WTC11 (cell line): ENCODE data around the gene RBM19. TPM values are rescaled to one million over a fixed set of nuclear protein-coding genes. Genes with fewer than 3 reads are reported as not detected.

Source experiments
- ATAC-seq: fragments of 200-7000 bp; cut with Tn5 transposase; 2 replicates; pipeline ENCODE4 v1.10.0; 2021; ENCODE audit warnings: mild to moderate bottlenecking, moderate library complexity
- CTCF ChIA-PET: fragments of 300-600 bp; sonication (Branson Sonifier 250); formaldehyde crosslinking; loops from one replicate; lab custom pipeline; 2021; ENCODE audit warnings: antibody characterized with exemption; lab: Charles Lee
- POLR2A ChIA-PET: fragments of 350-600 bp; sonication (Branson Sonifier 250); formaldehyde crosslinking; loops from one replicate; lab custom pipeline; 2021; ENCODE audit warnings: antibody characterized with exemption; lab: Charles Lee
- DNase-seq: peaks from one replicate; pipeline ENCODE4 v3.0.0; 2021; ENCODE audit warnings: low spot score
- H3K27ac Mint-ChIP-seq: 2 replicates; pipeline ENCODE4 v1.8.0; 2021; ENCODE audit warnings: mixed read lengths
- H3K27me3 Mint-ChIP-seq: 2 replicates; pipeline ENCODE4 v1.8.0; 2021; ENCODE audit warnings: low read depth, mild to moderate bottlenecking, moderate library complexity, mixed read lengths
- H3K36me3 Mint-ChIP-seq: 2 replicates; pipeline ENCODE4 v1.8.0; 2021; ENCODE audit warnings: mixed read lengths
- H3K4me1 Mint-ChIP-seq: 2 replicates; pipeline ENCODE4 v1.8.0; 2022; ENCODE audit warnings: mixed read lengths
- H3K4me3 Mint-ChIP-seq: 2 replicates; pipeline ENCODE4 v1.8.0; 2021; ENCODE audit warnings: mild to moderate bottlenecking, moderate library complexity, mixed read lengths
- H3K9me3 Mint-ChIP-seq: 2 replicates; pipeline ENCODE4 v1.8.0; 2021; ENCODE audit warnings: mixed read lengths
- EMX1 ChIP-seq: fragments of 250-450 bp; sonication (Bioruptor Pico); IDR thresholded peaks from 2 replicates; pipeline ENCODE4 v1.8.0; 2021; ENCODE audit warnings: mild to moderate bottlenecking
- ETV6 ChIP-seq: sonication (generic); formaldehyde crosslinking; IDR thresholded peaks from 2 replicates; pipeline ENCODE4 v1.8.1; 2022; ENCODE audit warnings: mild to moderate bottlenecking, missing genetic modification reagents
- FOXJ3 ChIP-seq: sonication (generic); formaldehyde crosslinking; IDR thresholded peaks from 2 replicates; pipeline ENCODE4 v1.9.0; 2021; ENCODE audit warnings: missing genetic modification reagents, mild to moderate bottlenecking, borderline replicate concordance
- IRF2 ChIP-seq: sonication (generic); formaldehyde crosslinking; IDR thresholded peaks from 2 replicates; pipeline ENCODE4 v1.8.0; 2022; ENCODE audit warnings: low read depth, missing genetic modification reagents, borderline replicate concordance
- NR3C1 ChIP-seq: sonication (generic); formaldehyde crosslinking; conservative IDR thresholded peaks from 2 replicates; pipeline ENCODE4 v1.8.1; 2023; ENCODE audit warnings: low read depth, mild to moderate bottlenecking, missing genetic modification reagents
- PRRX2 ChIP-seq: fragments of 250-450 bp; sonication (Bioruptor Pico); IDR thresholded peaks from 2 replicates; pipeline ENCODE4 v1.8.0; 2021; ENCODE audit warnings: mild to moderate bottlenecking
- RELA ChIP-seq: sonication (generic); formaldehyde crosslinking; IDR thresholded peaks from 2 replicates; pipeline ENCODE4 v1.8.1; 2022; ENCODE audit warnings: missing genetic modification reagents, mild to moderate bottlenecking, borderline replicate concordance
- SP1 ChIP-seq: sonication (generic); formaldehyde crosslinking; conservative IDR thresholded peaks from 2 replicates; pipeline ENCODE4 v1.8.1; 2022; ENCODE audit warnings: missing genetic modification reagents
- ZNF219 ChIP-seq: sonication (generic); formaldehyde crosslinking; IDR thresholded peaks from 2 replicates; pipeline ENCODE4 v1.8.0; 2023; ENCODE audit warnings: missing genetic modification reagents, mild to moderate bottlenecking, borderline replicate concordance
- ZNF263 ChIP-seq: sonication (generic); formaldehyde crosslinking; IDR thresholded peaks from 2 replicates; pipeline ENCODE4 v1.8.1; 2022; ENCODE audit warnings: low read depth, mild to moderate bottlenecking, moderate library complexity, missing genetic modification reagents
- total RNA-seq: library from RNA; stranded (reverse); gene quantifications from 3 replicates; pipeline ENCODE4 v1.2.3, GENCODE V29; 2021
- TF ChIP-seq, protein P1 (sequence below): sonication (generic); formaldehyde crosslinking; IDR thresholded peaks from 2 replicates; pipeline ENCODE4 v1.8.0; 2022; ENCODE audit warnings: mild to moderate bottlenecking, missing genetic modification reagents
- TF ChIP-seq, protein P2 (sequence below): sonication (generic); formaldehyde crosslinking; IDR thresholded peaks from 2 replicates; pipeline ENCODE4 v1.8.0; 2023; ENCODE audit warnings: missing genetic modification reagents, mild to moderate bottlenecking, borderline replicate concordance
- TF ChIP-seq, protein P3 (sequence below): sonication (generic); formaldehyde crosslinking; IDR thresholded peaks from 2 replicates; pipeline ENCODE4 v1.8.1; 2023; ENCODE audit warnings: mild to moderate bottlenecking, missing genetic modification reagents
- TF ChIP-seq, protein P4 (sequence below): fragments of 250-450 bp; sonication (Bioruptor Pico); IDR thresholded peaks from 2 replicates; pipeline ENCODE4 v1.9.0; 2021; ENCODE audit warnings: mild to moderate bottlenecking
- TF ChIP-seq, protein P5 (sequence below): sonication (generic); formaldehyde crosslinking; IDR thresholded peaks from 2 replicates; pipeline ENCODE4 v1.8.1; 2023; ENCODE audit warnings: mild to moderate bottlenecking, missing genetic modification reagents, moderate library complexity
- TF ChIP-seq, protein P6 (sequence below): sonication (generic); formaldehyde crosslinking; IDR thresholded peaks from 2 replicates; pipeline ENCODE4 v1.8.1; 2022; ENCODE audit warnings: missing genetic modification reagents, borderline replicate concordance
- TF ChIP-seq, protein P7 (sequence below): sonication (generic); formaldehyde crosslinking; IDR thresholded peaks from 2 replicates; pipeline ENCODE4 v1.8.1; 2023; ENCODE audit warnings: mild to moderate bottlenecking, missing genetic modification reagents
- TF ChIP-seq, protein P8 (sequence below): fragments of 250-450 bp; sonication (Bioruptor Pico); IDR thresholded peaks from 2 replicates; pipeline ENCODE4 v2.1.2; 2022; ENCODE audit warnings: mild to moderate bottlenecking, moderate library complexity
- TF ChIP-seq, protein P9 (sequence below): fragments of 250-450 bp; sonication (Bioruptor Pico); IDR thresholded peaks from 2 replicates; pipeline ENCODE4 v1.9.0; 2021; ENCODE audit warnings: moderate library complexity, mild to moderate bottlenecking, inconsistent platforms, borderline replicate concordance
- TF ChIP-seq, protein P10 (sequence below): sonication (generic); formaldehyde crosslinking; IDR thresholded peaks from 2 replicates; pipeline ENCODE4 v1.8.0; 2022; ENCODE audit warnings: mild to moderate bottlenecking, missing genetic modification reagents

RBM19 gene
- total RNA-seq, 1 experiment from 2014 or later = 60.1 TPM

DNA sequence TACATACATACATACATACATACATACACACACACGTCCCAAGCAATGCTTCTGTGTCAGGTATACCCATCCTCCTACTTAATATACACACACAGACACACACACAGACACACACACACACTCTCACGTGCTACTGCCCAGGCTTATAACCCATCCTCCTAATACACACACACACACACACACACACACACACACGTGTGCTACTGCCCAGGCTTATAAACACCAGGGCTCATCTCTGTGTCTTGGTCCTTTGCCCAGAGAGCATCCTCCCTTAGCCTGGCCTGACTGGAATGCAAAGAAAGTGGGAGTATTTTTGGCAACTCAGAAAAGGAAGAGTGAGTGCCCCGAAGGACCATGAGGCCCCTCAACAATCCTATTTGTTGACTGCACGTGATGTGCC is 129.0 kb downstream of the RBM19 start (continued):
- TF ChIP-seq, protein P1, sequence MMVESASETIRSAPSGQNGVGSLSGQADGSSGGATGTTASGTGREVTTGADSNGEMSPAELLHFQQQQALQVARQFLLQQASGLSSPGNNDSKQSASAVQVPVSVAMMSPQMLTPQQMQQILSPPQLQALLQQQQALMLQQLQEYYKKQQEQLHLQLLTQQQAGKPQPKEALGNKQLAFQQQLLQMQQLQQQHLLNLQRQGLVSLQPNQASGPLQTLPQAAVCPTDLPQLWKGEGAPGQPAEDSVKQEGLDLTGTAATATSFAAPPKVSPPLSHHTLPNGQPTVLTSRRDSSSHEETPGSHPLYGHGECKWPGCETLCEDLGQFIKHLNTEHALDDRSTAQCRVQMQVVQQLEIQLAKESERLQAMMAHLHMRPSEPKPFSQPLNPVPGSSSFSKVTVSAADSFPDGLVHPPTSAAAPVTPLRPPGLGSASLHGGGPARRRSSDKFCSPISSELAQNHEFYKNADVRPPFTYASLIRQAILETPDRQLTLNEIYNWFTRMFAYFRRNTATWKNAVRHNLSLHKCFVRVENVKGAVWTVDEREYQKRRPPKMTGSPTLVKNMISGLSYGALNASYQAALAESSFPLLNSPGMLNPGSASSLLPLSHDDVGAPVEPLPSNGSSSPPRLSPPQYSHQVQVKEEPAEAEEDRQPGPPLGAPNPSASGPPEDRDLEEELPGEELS (CRISPR knock-in tag) = no peak
- TF ChIP-seq ZNF219 (CRISPR knock-in tag) = no peak
- no peak for TF ChIP-seq SP1
- TF ChIP-seq FOXJ3 (CRISPR knock-in tag) = no peak
- TF ChIP-seq, protein P2, sequence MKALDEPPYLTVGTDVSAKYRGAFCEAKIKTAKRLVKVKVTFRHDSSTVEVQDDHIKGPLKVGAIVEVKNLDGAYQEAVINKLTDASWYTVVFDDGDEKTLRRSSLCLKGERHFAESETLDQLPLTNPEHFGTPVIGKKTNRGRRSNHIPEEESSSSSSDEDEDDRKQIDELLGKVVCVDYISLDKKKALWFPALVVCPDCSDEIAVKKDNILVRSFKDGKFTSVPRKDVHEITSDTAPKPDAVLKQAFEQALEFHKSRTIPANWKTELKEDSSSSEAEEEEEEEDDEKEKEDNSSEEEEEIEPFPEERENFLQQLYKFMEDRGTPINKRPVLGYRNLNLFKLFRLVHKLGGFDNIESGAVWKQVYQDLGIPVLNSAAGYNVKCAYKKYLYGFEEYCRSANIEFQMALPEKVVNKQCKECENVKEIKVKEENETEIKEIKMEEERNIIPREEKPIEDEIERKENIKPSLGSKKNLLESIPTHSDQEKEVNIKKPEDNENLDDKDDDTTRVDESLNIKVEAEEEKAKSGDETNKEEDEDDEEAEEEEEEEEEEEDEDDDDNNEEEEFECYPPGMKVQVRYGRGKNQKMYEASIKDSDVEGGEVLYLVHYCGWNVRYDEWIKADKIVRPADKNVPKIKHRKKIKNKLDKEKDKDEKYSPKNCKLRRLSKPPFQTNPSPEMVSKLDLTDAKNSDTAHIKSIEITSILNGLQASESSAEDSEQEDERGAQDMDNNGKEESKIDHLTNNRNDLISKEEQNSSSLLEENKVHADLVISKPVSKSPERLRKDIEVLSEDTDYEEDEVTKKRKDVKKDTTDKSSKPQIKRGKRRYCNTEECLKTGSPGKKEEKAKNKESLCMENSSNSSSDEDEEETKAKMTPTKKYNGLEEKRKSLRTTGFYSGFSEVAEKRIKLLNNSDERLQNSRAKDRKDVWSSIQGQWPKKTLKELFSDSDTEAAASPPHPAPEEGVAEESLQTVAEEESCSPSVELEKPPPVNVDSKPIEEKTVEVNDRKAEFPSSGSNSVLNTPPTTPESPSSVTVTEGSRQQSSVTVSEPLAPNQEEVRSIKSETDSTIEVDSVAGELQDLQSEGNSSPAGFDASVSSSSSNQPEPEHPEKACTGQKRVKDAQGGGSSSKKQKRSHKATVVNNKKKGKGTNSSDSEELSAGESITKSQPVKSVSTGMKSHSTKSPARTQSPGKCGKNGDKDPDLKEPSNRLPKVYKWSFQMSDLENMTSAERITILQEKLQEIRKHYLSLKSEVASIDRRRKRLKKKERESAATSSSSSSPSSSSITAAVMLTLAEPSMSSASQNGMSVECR (CRISPR knock-in tag) = no peak
- TF ChIP-seq, protein P3, sequence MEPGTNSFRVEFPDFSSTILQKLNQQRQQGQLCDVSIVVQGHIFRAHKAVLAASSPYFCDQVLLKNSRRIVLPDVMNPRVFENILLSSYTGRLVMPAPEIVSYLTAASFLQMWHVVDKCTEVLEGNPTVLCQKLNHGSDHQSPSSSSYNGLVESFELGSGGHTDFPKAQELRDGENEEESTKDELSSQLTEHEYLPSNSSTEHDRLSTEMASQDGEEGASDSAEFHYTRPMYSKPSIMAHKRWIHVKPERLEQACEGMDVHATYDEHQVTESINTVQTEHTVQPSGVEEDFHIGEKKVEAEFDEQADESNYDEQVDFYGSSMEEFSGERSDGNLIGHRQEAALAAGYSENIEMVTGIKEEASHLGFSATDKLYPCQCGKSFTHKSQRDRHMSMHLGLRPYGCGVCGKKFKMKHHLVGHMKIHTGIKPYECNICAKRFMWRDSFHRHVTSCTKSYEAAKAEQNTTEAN = no peak
- TF ChIP-seq ZNF263 (CRISPR knock-in tag) = no peak
- TF ChIP-seq, protein P4, sequence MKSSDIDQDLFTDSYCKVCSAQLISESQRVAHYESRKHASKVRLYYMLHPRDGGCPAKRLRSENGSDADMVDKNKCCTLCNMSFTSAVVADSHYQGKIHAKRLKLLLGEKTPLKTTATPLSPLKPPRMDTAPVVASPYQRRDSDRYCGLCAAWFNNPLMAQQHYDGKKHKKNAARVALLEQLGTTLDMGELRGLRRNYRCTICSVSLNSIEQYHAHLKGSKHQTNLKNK (CRISPR knock-in tag) = no peak
- no peak for TF ChIP-seq PRRX2 (CRISPR knock-in tag)
- TF ChIP-seq ETV6 (CRISPR knock-in tag) = no peak
- TF ChIP-seq, protein P5, sequence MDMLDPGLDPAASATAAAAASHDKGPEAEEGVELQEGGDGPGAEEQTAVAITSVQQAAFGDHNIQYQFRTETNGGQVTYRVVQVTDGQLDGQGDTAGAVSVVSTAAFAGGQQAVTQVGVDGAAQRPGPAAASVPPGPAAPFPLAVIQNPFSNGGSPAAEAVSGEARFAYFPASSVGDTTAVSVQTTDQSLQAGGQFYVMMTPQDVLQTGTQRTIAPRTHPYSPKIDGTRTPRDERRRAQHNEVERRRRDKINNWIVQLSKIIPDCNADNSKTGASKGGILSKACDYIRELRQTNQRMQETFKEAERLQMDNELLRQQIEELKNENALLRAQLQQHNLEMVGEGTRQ (CRISPR knock-in tag) = no peak
- TF ChIP-seq, protein P6, sequence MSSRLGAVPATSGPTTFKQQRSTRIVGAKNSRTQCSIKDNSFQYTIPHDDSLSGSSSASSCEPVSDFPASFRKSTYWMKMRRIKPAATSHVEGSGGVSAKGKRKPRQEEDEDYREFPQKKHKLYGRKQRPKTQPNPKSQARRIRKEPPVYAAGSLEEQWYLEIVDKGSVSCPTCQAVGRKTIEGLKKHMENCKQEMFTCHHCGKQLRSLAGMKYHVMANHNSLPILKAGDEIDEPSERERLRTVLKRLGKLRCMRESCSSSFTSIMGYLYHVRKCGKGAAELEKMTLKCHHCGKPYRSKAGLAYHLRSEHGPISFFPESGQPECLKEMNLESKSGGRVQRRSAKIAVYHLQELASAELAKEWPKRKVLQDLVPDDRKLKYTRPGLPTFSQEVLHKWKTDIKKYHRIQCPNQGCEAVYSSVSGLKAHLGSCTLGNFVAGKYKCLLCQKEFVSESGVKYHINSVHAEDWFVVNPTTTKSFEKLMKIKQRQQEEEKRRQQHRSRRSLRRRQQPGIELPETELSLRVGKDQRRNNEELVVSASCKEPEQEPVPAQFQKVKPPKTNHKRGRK (CRISPR knock-in tag) = no peak
- no peak for TF ChIP-seq EMX1

DNA sequence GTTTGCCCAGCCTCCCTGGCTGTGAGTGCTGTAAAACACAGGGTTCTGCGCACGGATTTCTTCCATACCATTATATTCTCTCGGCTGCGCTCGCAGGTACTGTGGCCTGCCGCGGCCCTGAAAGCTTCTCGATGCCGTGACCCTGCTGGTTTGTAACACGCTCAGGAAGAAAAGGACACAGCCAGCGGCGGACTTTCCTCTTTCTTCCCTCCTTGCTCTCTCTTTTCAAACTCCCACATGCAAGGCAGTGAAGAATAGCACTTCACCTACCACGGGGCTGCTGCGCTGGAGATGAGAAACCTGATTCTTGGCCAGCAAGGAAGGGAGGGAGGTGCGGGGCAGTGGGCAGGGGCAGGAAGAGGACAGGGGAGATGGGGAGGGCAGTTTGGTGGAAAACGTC is 130.2 kb downstream of the RBM19 start:
- POLR2A ChIA-PET = no interaction called here
- no peaks in the 10 kb centered on the region for H3K36me3 Mint-ChIP-seq
- ATAC-seq (no peak), DNase-seq (no peak)
- peaks cover 1% of the 10 kb centered on the region; the same call in 1 of the 2 replicates for H3K4me1 Mint-ChIP-seq
- no peak overlapping the region for H3K4me3 Mint-ChIP-seq
- H3K9me3 Mint-ChIP-seq = no peaks in the 10 kb centered on the region
- CTCF ChIA-PET = interaction anchor here (1.5 kb wide), 1 partner anchor 24 kb away, joined by 3 read pairs; no protein-coding TSS in a partner anchor
- H3K27me3 Mint-ChIP-seq = no peaks in the 10 kb centered on the region
- no peak overlapping the region for H3K27ac Mint-ChIP-seq
- TF ChIP-seq RELA (CRISPR knock-in tag) (no peak), NR3C1 (CRISPR knock-in tag) (no peak), ZNF219 (CRISPR knock-in tag) (no peak), IRF2 (no peak)
- TF ChIP-seq, protein P7, sequence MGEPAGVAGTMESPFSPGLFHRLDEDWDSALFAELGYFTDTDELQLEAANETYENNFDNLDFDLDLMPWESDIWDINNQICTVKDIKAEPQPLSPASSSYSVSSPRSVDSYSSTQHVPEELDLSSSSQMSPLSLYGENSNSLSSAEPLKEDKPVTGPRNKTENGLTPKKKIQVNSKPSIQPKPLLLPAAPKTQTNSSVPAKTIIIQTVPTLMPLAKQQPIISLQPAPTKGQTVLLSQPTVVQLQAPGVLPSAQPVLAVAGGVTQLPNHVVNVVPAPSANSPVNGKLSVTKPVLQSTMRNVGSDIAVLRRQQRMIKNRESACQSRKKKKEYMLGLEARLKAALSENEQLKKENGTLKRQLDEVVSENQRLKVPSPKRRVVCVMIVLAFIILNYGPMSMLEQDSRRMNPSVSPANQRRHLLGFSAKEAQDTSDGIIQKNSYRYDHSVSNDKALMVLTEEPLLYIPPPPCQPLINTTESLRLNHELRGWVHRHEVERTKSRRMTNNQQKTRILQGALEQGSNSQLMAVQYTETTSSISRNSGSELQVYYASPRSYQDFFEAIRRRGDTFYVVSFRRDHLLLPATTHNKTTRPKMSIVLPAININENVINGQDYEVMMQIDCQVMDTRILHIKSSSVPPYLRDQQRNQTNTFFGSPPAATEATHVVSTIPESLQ (CRISPR knock-in tag) = no peak
- TF ChIP-seq, protein P8, sequence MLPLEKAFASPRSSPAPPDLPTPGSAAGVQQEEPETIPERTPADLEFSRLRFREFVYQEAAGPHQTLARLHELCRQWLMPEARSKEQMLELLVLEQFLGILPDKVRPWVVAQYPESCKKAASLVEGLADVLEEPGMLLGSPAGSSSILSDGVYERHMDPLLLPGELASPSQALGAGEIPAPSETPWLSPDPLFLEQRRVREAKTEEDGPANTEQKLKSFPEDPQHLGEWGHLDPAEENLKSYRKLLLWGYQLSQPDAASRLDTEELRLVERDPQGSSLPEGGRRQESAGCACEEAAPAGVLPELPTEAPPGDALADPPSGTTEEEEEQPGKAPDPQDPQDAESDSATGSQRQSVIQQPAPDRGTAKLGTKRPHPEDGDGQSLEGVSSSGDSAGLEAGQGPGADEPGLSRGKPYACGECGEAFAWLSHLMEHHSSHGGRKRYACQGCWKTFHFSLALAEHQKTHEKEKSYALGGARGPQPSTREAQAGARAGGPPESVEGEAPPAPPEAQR (CRISPR knock-in tag) = no peak
- TF ChIP-seq, protein P9, sequence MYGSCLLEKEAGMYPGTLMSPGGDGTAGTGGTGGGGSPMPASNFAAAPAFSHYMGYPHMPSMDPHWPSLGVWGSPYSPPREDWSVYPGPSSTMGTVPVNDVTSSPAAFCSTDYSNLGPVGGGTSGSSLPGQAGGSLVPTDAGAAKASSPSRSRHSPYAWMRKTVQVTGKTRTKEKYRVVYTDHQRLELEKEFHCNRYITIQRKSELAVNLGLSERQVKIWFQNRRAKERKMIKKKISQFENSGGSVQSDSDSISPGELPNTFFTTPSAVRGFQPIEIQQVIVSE (CRISPR knock-in tag) = no peak
- TF ChIP-seq, protein P10, sequence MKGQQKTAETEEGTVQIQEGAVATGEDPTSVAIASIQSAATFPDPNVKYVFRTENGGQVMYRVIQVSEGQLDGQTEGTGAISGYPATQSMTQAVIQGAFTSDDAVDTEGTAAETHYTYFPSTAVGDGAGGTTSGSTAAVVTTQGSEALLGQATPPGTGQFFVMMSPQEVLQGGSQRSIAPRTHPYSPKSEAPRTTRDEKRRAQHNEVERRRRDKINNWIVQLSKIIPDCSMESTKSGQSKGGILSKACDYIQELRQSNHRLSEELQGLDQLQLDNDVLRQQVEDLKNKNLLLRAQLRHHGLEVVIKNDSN (CRISPR knock-in tag) = no peak
